Adipocyte (in vitro differentiated cells): Measurements from ENCODE around the gene CREB3L1.
A peak's percentile ranks its signal among the peaks of the same experiment; 100 is the strongest.
"Not testable (repeated sequence)": the region's sequence is repeated elsewhere in the genome, so short reads cannot be mapped to it uniquely, and the experiment has no call there.

Experiments used
- DNase-seq: peaks from one replicate; pipeline ENCODE4 v3.0.0-alpha.2; 2015; ENCODE audit warnings: low read depth
- H3K27me3 ChIP-seq: replicated peaks from 2 replicates; pipeline ENCODE4 v1.7.0; 2013; ENCODE audit warnings: mild to moderate bottlenecking, low read length, moderate library complexity; ENCODE audit not compliant: control insufficient read depth, insufficient read depth
- H3K36me3 ChIP-seq: 2 replicates; pipeline ENCODE4 v1.7.0; 2013; ENCODE audit warnings: low read length, mild to moderate bottlenecking, moderate library complexity; ENCODE audit not compliant: control insufficient read depth, insufficient read depth, severe bottlenecking
- H3K4me1 ChIP-seq: 2 replicates; pipeline ENCODE4 v1.7.0; 2013; ENCODE audit warnings: mild to moderate bottlenecking, low read length, moderate library complexity; ENCODE audit not compliant: control insufficient read depth, insufficient read depth
- H3K4me3 ChIP-seq: 2 replicates; pipeline ENCODE4 v1.7.0; 2013; ENCODE audit warnings: mild to moderate bottlenecking, low read length, moderate library complexity
- H3K9ac ChIP-seq: 2 replicates; pipeline ENCODE4 v1.7.0; 2013; ENCODE audit warnings: mild to moderate bottlenecking, low read length, moderate library complexity
- H3K9me3 ChIP-seq: 2 replicates; pipeline ENCODE4 v1.7.0; 2013; ENCODE audit warnings: mild to moderate bottlenecking, low read length, moderate library complexity; ENCODE audit not compliant: control insufficient read depth

Gene CREB3L1

DNA sequence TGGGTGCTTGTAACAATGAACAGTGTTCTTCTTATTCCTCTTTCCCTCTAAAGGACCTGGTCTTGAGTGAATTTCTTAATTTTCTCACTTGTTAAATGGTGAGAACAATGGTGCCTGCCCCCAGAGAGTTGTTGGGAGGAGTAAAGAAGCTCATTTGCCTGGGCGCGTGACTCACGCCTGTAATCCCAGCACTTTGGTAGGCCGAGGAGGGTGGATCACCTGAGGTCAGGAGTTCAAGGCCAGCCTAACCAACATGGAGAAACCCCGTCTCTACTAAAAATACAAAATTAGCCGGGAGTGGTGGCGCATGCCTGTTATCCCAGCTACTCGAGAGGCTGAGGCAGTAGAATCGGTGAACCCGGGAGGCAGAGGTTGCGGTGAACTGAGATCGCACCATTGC lies 26.6 kb downstream of the CREB3L1 start:
- H3K27me3 ChIP-seq, H3K9ac ChIP-seq, H3K4me3 ChIP-seq, H3K9me3 ChIP-seq, DNase-seq: not testable (repeated sequence)
- Histone ChIP-seq H3K36me3 (peaks cover 29% of the 10 kb centered on the region), H3K4me1 (peaks cover 31% of the 10 kb centered on the region)

DNA sequence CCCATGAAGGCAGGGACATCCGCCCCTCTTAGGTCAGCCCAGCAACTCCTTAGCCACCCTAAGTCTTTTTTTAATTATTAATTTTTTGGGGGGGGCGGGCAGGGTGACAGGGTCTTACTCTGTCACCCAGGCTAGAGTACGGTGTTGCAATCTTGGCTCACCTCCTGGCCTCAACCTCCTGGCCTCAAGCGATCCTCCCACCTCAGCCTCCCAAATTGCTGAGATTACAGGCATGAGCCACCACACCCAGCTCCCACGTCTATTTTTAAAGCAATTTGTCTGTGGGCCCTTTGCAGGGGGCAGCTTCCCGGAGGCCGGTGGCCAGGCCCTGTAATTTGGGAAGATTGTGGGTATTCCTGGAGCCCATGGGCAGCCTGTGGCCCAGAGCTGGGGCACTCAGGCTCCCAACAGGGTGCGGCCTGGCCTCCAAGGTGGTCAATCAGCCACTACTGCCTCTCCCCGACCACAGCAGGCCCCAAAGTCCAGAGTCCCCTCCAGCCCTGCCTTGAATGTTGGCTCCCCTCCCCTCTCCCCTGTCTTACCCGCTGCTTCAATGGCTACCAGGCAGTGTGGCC lies 27.2 kb downstream of the CREB3L1 start:
- Histone ChIP-seq H3K9ac (no peak overlapping the region), H3K9me3 (no peaks in the 10 kb centered on the region), H3K4me3 (no peak overlapping the region), H3K36me3 (peaks cover 32% of the 10 kb centered on the region), H3K27me3 (no peaks in the 10 kb centered on the region), H3K4me1 (peaks cover 32% of the 10 kb centered on the region)
- DNase-seq: no peak

DNA sequence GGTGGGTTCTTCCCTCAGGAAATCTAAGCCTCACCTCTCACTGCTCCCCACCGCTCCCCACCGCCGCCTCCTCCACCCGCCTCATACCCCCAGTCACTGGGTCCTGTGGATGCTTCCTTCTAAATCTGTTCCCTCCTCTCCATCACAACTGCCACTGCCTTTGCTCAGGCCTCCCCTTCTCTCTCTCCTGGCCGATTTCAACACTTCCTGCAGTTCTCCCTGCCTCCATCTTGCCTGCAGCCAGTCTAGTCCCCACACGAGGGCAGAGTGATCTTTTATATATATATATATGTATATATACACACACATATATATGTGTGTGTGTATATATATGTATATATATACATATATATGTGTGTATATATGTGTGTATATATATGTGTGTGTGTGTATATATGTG lies 27.8 kb downstream of the CREB3L1 start:
- Histone ChIP-seq H3K36me3 (peaks cover 34% of the 10 kb centered on the region), H3K27me3 (no peaks in the 10 kb centered on the region), H3K4me1 (peaks cover 29% of the 10 kb centered on the region), H3K9me3 (no peaks in the 10 kb centered on the region), H3K9ac (no peak overlapping the region), H3K4me3 (no peak overlapping the region)
- peak; percentile 47 for DNase-seq

DNA sequence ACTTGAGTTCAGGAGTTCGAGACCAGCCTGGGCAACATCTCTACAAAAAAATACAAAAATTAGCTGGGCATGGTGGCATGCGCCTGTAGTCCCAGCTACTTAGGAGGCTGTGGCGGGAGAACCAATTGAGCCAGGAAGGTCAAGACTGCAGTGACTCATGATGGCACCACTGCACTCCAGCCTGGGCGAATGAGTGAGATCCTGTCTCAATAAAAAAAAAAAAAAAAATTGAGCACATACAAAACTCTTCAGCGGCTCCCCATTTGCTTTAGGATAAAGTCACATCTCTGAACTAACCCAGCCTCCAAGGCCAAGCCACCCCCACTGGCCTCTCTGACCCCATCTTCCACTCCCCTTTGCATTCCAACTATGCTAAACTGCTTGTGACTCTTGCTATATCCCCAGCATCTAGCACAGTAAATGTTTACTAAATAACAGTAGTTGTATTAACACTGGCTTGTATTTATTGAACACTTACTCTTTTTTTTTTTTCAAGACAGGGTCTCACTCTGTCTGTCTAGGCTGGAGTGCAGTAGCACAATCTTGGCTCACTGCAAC lies 28.9 kb downstream of the CREB3L1 start:
- peaks cover 29% of the 10 kb centered on the region for H3K4me1 ChIP-seq
- H3K36me3 ChIP-seq: peaks cover 43% of the 10 kb centered on the region
- H3K27me3 ChIP-seq: no peaks in the 10 kb centered on the region
- no peak overlapping the region for H3K4me3 ChIP-seq
- H3K9ac ChIP-seq: peak overlapping the region; percentile 13
- no peaks in the 10 kb centered on the region for H3K9me3 ChIP-seq
- DNase-seq: no peak

DNA sequence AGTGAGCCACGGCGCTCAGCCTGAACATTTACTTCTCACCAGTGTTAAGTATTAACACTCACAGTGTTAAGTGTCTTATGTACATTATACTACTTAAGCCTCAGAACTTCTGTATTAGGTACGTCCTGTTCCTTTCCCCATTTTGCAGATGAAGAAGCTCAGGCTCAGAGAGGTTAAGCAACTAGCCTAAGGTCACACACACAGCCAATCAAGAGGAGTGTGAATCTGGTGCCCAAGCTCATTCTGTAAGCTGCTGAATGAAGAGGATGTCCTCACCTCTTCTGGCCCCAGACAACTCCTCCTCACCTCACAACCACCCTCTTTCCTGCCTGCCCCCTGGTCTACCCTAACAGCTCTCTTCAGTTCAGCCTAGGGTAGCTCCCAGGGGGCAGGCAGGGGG lies 29.9 kb downstream of the CREB3L1 start:
- H3K27me3 ChIP-seq: no peaks in the 10 kb centered on the region
- H3K9me3 ChIP-seq: no peaks in the 10 kb centered on the region
- H3K36me3 ChIP-seq: peaks cover 50% of the 10 kb centered on the region
- peaks cover 29% of the 10 kb centered on the region for H3K4me1 ChIP-seq
- H3K9ac ChIP-seq: peak overlapping the region; percentile 4
- no peak overlapping the region for H3K4me3 ChIP-seq
- DNase-seq: no peak

DNA sequence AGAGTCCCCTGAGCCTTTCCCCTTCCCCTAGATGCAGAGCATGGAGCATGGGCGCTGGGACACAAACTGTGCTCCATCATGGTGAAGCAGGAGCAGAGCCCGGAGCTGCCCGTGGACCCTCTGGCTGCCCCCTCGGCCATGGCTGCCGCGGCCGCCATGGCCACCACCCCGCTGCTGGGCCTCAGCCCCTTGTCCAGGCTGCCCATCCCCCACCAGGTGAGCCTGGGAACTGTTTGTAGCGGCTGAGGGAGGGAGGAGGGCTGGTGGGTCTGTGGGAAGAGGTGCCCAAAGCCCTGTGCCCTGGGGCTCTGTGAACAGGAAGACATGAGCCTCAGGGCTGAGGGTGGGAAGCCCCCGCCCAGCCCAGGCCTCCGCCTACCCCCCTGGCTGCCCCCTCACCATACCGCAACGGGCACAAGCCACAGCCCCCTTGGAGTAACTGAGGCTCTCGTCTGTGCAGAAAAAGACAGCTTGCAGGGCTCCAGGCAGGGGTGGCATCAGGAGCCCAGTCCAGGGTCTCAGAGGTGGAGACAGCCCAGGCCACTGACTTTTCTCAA lies 30.4 kb downstream of the CREB3L1 start:
- no peak for DNase-seq
- no peaks in the 10 kb centered on the region for H3K9me3 ChIP-seq
- H3K4me3 ChIP-seq: no peak overlapping the region
- no peaks in the 10 kb centered on the region for H3K27me3 ChIP-seq
- H3K9ac ChIP-seq: no peak overlapping the region
- H3K4me1 ChIP-seq: peaks cover 29% of the 10 kb centered on the region
- peaks cover 51% of the 10 kb centered on the region for H3K36me3 ChIP-seq

DNA sequence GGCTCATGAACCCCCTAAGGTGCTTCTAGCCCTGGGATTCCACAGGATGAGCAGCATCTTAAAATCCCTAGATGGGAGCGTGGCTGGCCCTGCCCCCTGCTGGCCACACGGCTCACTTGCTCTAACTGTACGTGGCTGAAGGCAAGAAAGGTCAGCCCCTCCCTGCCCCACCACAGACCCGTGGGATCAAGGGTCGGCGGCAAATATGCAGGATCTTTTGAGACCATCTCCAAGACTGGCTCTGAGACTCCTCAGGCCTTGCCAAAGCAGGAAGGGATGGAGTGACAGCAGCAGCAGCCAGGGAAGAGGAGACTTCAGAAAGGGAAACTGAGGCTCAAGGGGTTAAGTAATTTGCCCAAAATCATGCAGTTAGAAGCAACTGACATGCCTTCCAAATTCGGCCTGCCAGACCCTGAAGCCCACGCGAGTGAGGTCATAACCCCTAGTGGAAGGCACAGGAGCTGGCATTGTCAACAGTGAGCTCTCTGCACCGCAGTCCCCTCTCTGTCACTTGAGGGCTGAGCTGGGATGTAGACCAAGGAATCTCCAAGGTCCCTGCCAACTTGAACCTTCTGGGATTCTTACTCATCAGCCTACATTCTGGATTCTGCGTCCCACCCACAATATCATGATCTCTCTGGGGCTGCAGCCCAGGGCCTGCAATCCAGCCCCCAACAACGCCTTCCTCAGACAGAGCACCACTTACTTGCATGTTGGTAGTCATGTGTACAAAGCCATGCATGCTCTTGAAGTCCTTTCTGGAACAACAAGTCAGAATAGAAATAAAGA lies 31.4 kb downstream of the CREB3L1 start:
- Histone ChIP-seq H3K9ac (peak overlapping the region; percentile 36), H3K9me3 (no peaks in the 10 kb centered on the region), H3K27me3 (no peaks in the 10 kb centered on the region), H3K4me3 (no peak overlapping the region), H3K36me3 (peaks cover 54% of the 10 kb centered on the region), H3K4me1 (peaks cover 29% of the 10 kb centered on the region)
- DNase-seq: peak; percentile 83

DNA sequence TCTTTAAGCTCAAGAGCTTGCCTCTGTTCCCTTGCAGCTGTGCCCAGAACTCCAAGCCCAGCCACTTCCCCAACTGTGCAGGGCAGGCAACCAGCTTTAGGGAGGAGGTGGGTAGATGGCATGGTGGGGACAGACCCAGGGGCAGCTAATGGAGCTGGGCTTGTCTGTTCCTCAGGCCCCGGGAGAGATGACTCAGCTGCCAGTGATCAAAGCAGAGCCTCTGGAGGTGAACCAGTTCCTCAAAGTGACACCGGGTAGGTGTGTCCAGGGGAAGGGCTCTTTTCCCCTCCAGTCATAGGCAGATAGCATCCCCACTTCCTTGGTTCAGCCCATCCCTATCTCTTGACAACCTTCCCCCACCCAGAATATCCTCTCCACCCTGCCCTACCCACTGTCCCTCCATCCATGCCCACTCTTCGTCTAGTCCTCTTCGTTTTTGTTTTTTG lies 32.4 kb downstream of the CREB3L1 start:
- peaks cover 29% of the 10 kb centered on the region for H3K4me1 ChIP-seq

DNA sequence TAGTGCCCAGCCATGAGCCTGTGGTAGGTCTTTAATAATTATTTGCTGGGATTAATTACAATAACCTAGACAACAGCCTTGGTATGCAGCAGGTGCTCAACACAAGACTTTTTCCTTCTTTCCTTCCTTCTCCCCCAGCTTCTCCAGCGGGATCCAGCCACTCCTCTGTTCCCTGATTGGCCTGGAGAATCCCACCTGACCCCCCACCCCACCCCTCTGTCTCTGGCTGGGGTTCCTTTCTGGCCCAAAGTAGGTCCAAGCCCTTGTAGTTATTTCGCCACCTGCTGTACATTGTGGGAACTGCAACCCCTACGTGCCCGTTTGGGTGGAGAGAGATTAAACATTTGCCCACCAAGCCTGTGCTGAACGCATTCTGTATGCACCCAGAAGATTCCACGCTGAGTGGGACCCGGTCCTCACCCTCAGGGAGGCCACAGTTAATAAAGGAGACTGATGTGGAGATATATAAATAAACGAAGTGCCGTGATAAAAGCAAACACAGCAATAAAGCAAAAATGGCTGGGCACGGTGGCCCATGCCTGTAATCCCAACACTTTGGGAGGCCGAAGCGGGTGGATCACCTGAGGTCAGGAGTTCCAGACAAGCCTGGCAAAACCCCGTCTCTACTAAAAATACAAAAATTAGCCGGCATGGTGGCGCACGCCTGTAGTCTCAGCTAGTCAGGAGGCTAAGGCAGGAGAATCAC lies 37.7 kb downstream of the CREB3L1 start:
- peak; percentile 87 for DNase-seq
- no peaks in the 10 kb centered on the region for H3K27me3 ChIP-seq

More for the DNA sequence above, 32.4 kb downstream of the CREB3L1 start:
- Histone ChIP-seq H3K4me3 (no peak overlapping the region), H3K36me3 (peaks cover 56% of the 10 kb centered on the region), H3K9me3 (no peaks in the 10 kb centered on the region), H3K9ac (peak overlapping the region; percentile 36), H3K27me3 (no peaks in the 10 kb centered on the region)
- DNase-seq: no peak

DNA sequence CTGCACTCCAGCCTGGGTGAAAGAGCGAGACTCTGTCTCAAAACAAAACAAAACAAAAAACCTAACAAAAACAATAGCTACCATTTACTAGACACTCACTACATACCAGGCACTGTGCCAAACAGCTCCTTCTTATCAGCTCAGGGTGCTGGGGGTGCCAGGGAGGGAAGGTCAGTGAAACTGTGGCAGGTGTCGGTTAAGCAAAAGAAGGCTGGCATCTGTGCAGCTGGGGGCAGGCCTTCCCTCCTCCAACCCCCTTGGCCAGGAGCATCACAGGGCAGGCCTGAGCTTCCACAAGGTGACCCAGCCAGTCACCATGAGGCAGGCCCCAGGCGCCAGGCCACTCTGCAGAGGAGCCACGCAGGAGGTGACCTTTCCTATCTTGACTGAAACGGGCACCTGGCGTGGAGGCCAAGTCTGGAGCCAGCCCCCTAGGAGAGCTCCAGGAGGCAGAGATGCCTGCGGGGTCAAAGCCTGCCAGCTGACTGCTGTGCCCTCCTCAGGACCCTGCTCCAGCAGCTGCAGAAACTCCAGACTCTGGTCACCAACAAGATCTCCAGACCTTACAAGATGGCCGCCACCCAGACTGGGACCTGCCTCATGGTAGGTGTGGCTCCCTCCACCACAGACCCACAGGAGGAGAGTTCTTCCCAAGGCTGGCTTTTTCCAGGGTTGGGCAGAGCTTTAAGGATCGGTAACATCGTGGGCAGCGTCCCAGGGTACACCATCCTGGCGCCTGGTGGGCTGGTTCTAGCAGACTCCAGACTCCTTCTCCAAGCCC lies 38.5 kb downstream of the CREB3L1 start:
- no peak overlapping the region for H3K4me3 ChIP-seq
- peaks cover 3% of the 10 kb centered on the region for H3K4me1 ChIP-seq
- no peak overlapping the region for H3K9ac ChIP-seq
- H3K9me3 ChIP-seq: no peaks in the 10 kb centered on the region
- H3K36me3 ChIP-seq: peaks cover 86% of the 10 kb centered on the region
- H3K27me3 ChIP-seq: no peaks in the 10 kb centered on the region
- no peak for DNase-seq

More for the DNA sequence above, 37.7 kb downstream of the CREB3L1 start:
- Histone ChIP-seq H3K36me3 (peaks cover 86% of the 10 kb centered on the region), H3K4me3 (no peak overlapping the region), H3K9ac (no peak overlapping the region), H3K9me3 (no peaks in the 10 kb centered on the region), H3K4me1 (no peaks in the 10 kb centered on the region)
